Calu3 (cell line): ENCODE results near the gene WWOX. TPM values are rescaled to one million over a fixed set of nuclear protein-coding genes. Genes with fewer than 3 reads are reported as not detected.

Source experiments
- BruUV-seq: library from RNA; stranded (reverse); fragments of 400-500 nt; replicated peaks from 2 replicates; lab custom pipeline; 2021; lab: Mats Ljungman, UMichigan
- CTCF ChIA-PET: fragments of 300-600 bp; sonication (Branson Sonifier 250); formaldehyde crosslinking; loops from one replicate; lab custom pipeline; 2022; ENCODE audit warnings: antibody characterized with exemption; lab: Charles Lee
- DNase-seq: peaks from one replicate; pipeline ENCODE4 v3.0.0; 2022
- H3K27ac Mint-ChIP-seq: one replicate; pipeline ENCODE4 v1.8.0; 2022; ENCODE audit warnings: mixed read lengths; ENCODE audit not compliant: unreplicated experiment
- H3K27me3 Mint-ChIP-seq: one replicate; pipeline ENCODE4 v1.8.0; 2022; ENCODE audit warnings: mixed read lengths; ENCODE audit not compliant: unreplicated experiment
- H3K36me3 Mint-ChIP-seq: one replicate; pipeline ENCODE4 v1.8.0; 2022; ENCODE audit warnings: mild to moderate bottlenecking, moderate library complexity, mixed read lengths; ENCODE audit not compliant: insufficient read depth, unreplicated experiment
- H3K4me1 Mint-ChIP-seq: one replicate; pipeline ENCODE4 v1.8.0; 2022; ENCODE audit warnings: mild to moderate bottlenecking, low read depth, mixed read lengths; ENCODE audit not compliant: unreplicated experiment
- H3K4me3 Mint-ChIP-seq: one replicate; pipeline ENCODE4 v1.8.0; 2022; ENCODE audit warnings: mild to moderate bottlenecking, low read depth, moderate library complexity, mixed read lengths; ENCODE audit not compliant: unreplicated experiment
- H3K9me3 Mint-ChIP-seq: one replicate; pipeline ENCODE4 v1.8.0; 2022; ENCODE audit warnings: low read depth, mixed read lengths; ENCODE audit not compliant: unreplicated experiment
- CTCF ChIP-seq: fragments of 200-600 bp; IDR thresholded peaks from one replicate; pipeline ENCODE4 v1.8.0; 2022; ENCODE audit warnings: antibody characterized with exemption; ENCODE audit not compliant: unreplicated experiment
- intact Hi-C: fragments of 100-400 bp; cut with micrococcal nuclease; formaldehyde crosslinking; loops from one replicate; pipeline ENCODE4 v1.10.0; 2022; ENCODE audit not compliant: unreplicated experiment
- total RNA-seq: library from RNA; stranded (reverse); gene quantifications from 2 replicates; pipeline ENCODE4 v1.2.3, GENCODE V29; 2022

The WWOX gene
- total RNA-seq, 1 experiment from 2014 or later = 33.5 TPM

GRCh38 chr16:78553268-78554039 is 454.0 kb downstream of the WWOX start:
- DNase-seq = no peak
- no peak for TF ChIP-seq CTCF
- Mint-ChIP-seq H3K27ac (no peak overlapping the region), H3K9me3 (peaks cover 23% of the 10 kb centered on the region), H3K27me3 (no peaks in the 10 kb centered on the region), H3K4me1 (no peaks in the 10 kb centered on the region), H3K4me3 (no peak overlapping the region), H3K36me3 (no peaks in the 10 kb centered on the region)
- intact Hi-C loops = no loop called here
- CTCF ChIA-PET = no interaction called here
- no TSS peak for BruUV-seq

DNA sequence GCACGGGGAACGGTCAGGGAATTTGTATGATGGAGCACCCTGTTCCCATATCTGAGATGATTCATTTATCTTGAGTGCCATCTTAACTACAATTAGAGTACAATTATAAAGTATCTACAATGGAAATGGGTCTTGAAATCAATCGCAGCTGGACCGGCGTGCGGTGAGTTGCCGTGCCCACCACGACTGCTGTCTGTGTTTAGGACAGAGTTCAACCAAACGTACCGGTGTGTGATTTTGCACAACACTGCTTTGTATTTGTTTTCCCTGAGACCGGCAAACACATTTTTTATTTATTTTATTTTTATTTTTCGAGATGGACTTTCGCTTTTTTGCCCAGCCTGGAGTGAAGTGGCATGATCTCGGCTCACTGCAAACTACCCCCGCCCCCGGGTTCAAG is 457.0 kb downstream of the WWOX start:
- Mint-ChIP-seq H3K27me3 (no peaks in the 10 kb centered on the region), H3K36me3 (no peaks in the 10 kb centered on the region), H3K9me3 (peaks cover 33% of the 10 kb centered on the region), H3K4me1 (no peaks in the 10 kb centered on the region), H3K4me3 (no peak overlapping the region), H3K27ac (no peak overlapping the region)
- TF ChIP-seq CTCF = no peak
- DNase-seq = no peak
- no TSS peak for BruUV-seq
- intact Hi-C loops = no loop called here
- CTCF ChIA-PET = no interaction called here

DNA sequence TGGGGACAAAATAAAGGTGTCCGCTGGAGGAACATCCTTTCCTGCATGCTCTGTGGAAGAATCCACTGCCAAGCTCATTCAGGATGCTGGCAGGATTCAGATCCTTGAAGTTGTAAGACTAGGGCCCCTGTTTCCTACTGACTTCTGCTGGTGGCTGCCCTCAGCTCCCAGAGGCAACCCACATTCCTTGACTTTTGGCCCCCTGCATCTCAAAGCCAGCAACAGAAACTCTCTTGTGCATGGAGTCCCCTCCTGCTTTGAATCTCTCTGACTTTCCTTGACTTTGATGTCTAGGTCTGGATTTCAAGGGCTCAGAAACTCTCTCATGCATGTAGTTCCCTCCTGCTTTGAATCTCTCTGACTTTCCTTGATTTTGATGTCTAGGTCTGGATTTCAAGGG is 461.5 kb downstream of the WWOX start:
- no peak for TF ChIP-seq CTCF
- intact Hi-C loops = no loop called here
- Mint-ChIP-seq H3K27me3 (no peaks in the 10 kb centered on the region), H3K9me3 (peaks cover 25% of the 10 kb centered on the region), H3K4me1 (no peaks in the 10 kb centered on the region), H3K36me3 (no peaks in the 10 kb centered on the region), H3K4me3 (no peak overlapping the region), H3K27ac (no peak overlapping the region)
- DNase-seq = no peak
- CTCF ChIA-PET = no interaction called here
- BruUV-seq = no TSS peak

DNA sequence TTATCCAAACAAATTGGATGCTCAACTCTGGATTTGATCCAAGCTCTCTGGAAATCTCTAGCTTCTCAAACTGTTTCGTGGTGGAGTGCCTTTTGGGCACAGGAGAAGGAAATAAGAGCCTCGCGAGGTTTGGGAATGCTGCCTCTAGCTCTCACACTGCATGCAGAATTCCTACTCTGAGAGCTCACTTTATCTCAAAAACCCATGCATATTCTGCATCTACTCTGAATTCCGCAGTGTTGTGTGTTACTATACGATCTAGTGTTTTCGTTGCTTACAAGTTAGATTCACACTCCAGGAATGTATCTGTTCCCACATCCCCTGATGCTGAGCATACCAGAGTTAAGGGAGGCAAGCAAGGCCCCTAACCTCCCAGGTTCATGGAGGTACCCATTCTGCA is 462.7 kb downstream of the WWOX start:
- H3K27me3 Mint-ChIP-seq = no peaks in the 10 kb centered on the region
- no peak for DNase-seq
- H3K36me3 Mint-ChIP-seq = no peaks in the 10 kb centered on the region
- H3K4me1 Mint-ChIP-seq = no peaks in the 10 kb centered on the region
- intact Hi-C loops = no loop called here
- CTCF ChIA-PET = no interaction called here
- TF ChIP-seq CTCF = no peak
- BruUV-seq = no TSS peak
- peaks cover 27% of the 10 kb centered on the region for H3K9me3 Mint-ChIP-seq
- no peak overlapping the region for H3K27ac Mint-ChIP-seq
- H3K4me3 Mint-ChIP-seq = no peak overlapping the region
